Body of pancreas (tissue), 4 donors: Measurements from ENCODE around the gene RBX1. TPM values are rescaled to one million over a fixed set of nuclear protein-coding genes. Genes with fewer than 3 reads are reported as not detected.

Experiments
- ATAC-seq: fragments of 150-250 bp; one replicate; pipeline ENCODE4 v1.9.1; 2016
- DNase-seq, 4 donors: peaks; one replicate each; pipeline ENCODE4 v3.0.0-alpha.2; 2019
- H3K27ac ChIP-seq, 4 donors: fragments of 200-600 bp; sonication (generic); 1 replicate in 3 of 4; 2 replicates in 1 of 4; pipeline versions ENCODE4 v1.5.1 to v1.6.1; 2016 to 2019; ENCODE audit warnings: mild to moderate bottlenecking in 1 of 4, mixed read lengths in 1 of 4, moderate library complexity in 1 of 4
- H3K27me3 ChIP-seq, 2 donors: fragments of 200-600 bp; sonication (generic); one replicate each; pipeline ENCODE4 v1.6.0; 2016; ENCODE audit warnings: mild to moderate bottlenecking in 1 of 2
- H3K36me3 ChIP-seq, 2 donors: fragments of 200-600 bp; sonication (generic); replicated peaks in 1 of 2; 2 replicates each; pipeline ENCODE4 v1.5.1; 2016; ENCODE audit warnings: low read depth in 2 of 2; ENCODE audit not compliant: insufficient read depth in 1 of 2
- H3K4me1 ChIP-seq: fragments of 200-600 bp; sonication (generic); one replicate; pipeline ENCODE4 v1.6.0; 2016
- H3K4me3 ChIP-seq, 2 donors: fragments of 200-600 bp; sonication (generic); 1 replicate in 1 of 2; 2 replicates in 1 of 2; pipeline ENCODE4 v1.5.1; 2016 to 2019
- H3K9me3 ChIP-seq, 3 donors: fragments of 200-600 bp; sonication (generic); 1 replicate in 2 of 3; 2 replicates in 1 of 3; pipeline ENCODE4 v1.5.1; 2016
- CTCF ChIP-seq, 7 experiments: fragments of 450-650 bp in 4 of 7; fragments of 200-600 bp in 3 of 7; sonication (generic) in 3 of 7; IDR thresholded peaks; one replicate each; pipeline ENCODE4 v1.5.1; 2016 to 2019; ENCODE audit warnings: antibody characterized with exemption in 7 of 7
- POLR2A ChIP-seq, 3 donors: fragments of 450-650 bp; IDR thresholded peaks; one replicate each; pipeline ENCODE4 v1.6.1; 2016; ENCODE audit warnings: antibody characterized with exemption in 3 of 3, mild to moderate bottlenecking in 2 of 3
- whole genome bisulfite sequencing, 2 donors: methylation state at CpG; one replicate each; pipeline ENCODE4 v1.1.5; 2017; 5-methylcytosine and 5-hydroxymethylcytosine counted together
- intact Hi-C: fragments of 100-400 bp; cut with DNase I; formaldehyde crosslinking; loops from one replicate; pipeline ENCODE4 v1.15.1; 2023
- total RNA-seq, 2 donors: library from RNA; depleted of rRNA; stranded (reverse); fragments of >200 nt; gene quantifications; one replicate each; pipeline ENCODE4 v1.1.0, GENCODE V29; 2016

RBX1 gene
- total RNA-seq, 2 donors from 2014 or later, result 6.9 to 20.2 TPM

- ATAC-seq, result no peak
Observed at GRCh38 chr22:40965936-40966725, 15.0 kb downstream of the RBX1 start.

GRCh38 chr22:40966726-40967085, 15.5 kb downstream of the RBX1 start:
- intact Hi-C loops, result no loop called here
- 77 to 84% methylated on average over 7 of the region's 7 CpGs for WGBS, 2 donors
- H3K36me3 ChIP-seq, result peaks cover 5 to 15% of the 10 kb centered on the region in 2 donors
- H3K4me1 ChIP-seq, result no peaks in the 10 kb centered on the region
- TF ChIP-seq POLR2A (IDR thresholded peaks at IDR 0.05) (no peak), CTCF (IDR thresholded peaks at IDR 0.05) (no peak)
- H3K27me3 ChIP-seq, result no peaks in the 10 kb centered on the region
- no peak overlapping the region for H3K27ac ChIP-seq
- DNase-seq, result peak in 1 of 4 donors; percentile 32
- H3K9me3 ChIP-seq, result no peaks in the 10 kb centered on the region
- no peak overlapping the region for H3K4me3 ChIP-seq
- no peak for ATAC-seq

More at GRCh38 chr22:40965936-40966725, 15.0 kb downstream of the RBX1 start:
- no peak for DNase-seq
- no peaks in the 10 kb centered on the region for H3K9me3 ChIP-seq
- H3K4me3 ChIP-seq, result no peak overlapping the region
- intact Hi-C loops, result no loop called here
- TF ChIP-seq CTCF (IDR thresholded peaks at IDR 0.05), result no peak
- TF ChIP-seq POLR2A (IDR thresholded peaks at IDR 0.05), result no peak
- no peaks in the 10 kb centered on the region for H3K4me1 ChIP-seq
- 82% methylated on average over 8 of the region's 8 CpGs for WGBS, 2 donors
- peaks cover 5 to 15% of the 10 kb centered on the region in 2 donors for H3K36me3 ChIP-seq
- H3K27me3 ChIP-seq, result no peaks in the 10 kb centered on the region
- no peak overlapping the region for H3K27ac ChIP-seq

- no peak overlapping the region for H3K27ac ChIP-seq
- intact Hi-C loops, result no loop called here
- ATAC-seq, result no peak
- H3K27me3 ChIP-seq, result no peaks in the 10 kb centered on the region
- H3K9me3 ChIP-seq, result no peaks in the 10 kb centered on the region
- no peak for DNase-seq
- peaks cover 5 to 15% of the 10 kb centered on the region in 2 donors for H3K36me3 ChIP-seq
- no peak overlapping the region for H3K4me3 ChIP-seq
- TF ChIP-seq POLR2A (IDR thresholded peaks at IDR 0.05) (no peak), CTCF (IDR thresholded peaks at IDR 0.05) (no peak)
- H3K4me1 ChIP-seq, result no peaks in the 10 kb centered on the region
- 71 to 85% methylated on average over 8 of the region's 8 CpGs for WGBS, 2 donors
Observed at GRCh38 chr22:40967111-40967760, 16.1 kb downstream of the RBX1 start.

- intact Hi-C loops, result no loop called here
- Histone ChIP-seq H3K27me3 (no peaks in the 10 kb centered on the region), H3K36me3 (peaks cover 3 to 5% of the 10 kb centered on the region in 2 donors), H3K27ac (no peak overlapping the region), H3K9me3 (no peaks in the 10 kb centered on the region), H3K4me1 (no peaks in the 10 kb centered on the region), H3K4me3 (no peak overlapping the region)
- DNase-seq, result no peak
- TF ChIP-seq CTCF (IDR thresholded peaks at IDR 0.05) (no peak), POLR2A (IDR thresholded peaks at IDR 0.05) (no peak)
- ATAC-seq, result no peak
- WGBS, 2 donors, result 92 to 94% methylated on average over 6 of the region's 6 CpGs
Observed at GRCh38 chr22:40972587-40972986, 21.4 kb downstream of the RBX1 start.
